Karpas-422 (cell line): ENCODE measurements around the gene SPRYD7. TPM values are rescaled to one million over a fixed set of nuclear protein-coding genes. Genes with fewer than 3 reads are reported as not detected.
A peak's percentile ranks its signal among the peaks of the same experiment; 100 is the strongest.
"Not testable (repeated sequence)": the region's sequence is repeated elsewhere in the genome, so short reads cannot be mapped to it uniquely, and the experiment has no call there.

Source experiments
- DNase-seq: peaks from one replicate; pipeline ENCODE4 v3.0.0-alpha.2; 2015
- H2AFZ ChIP-seq: fragments of 200-600 bp; sonication (generic); 2 replicates; pipeline ENCODE4 v1.6.1; 2014; ENCODE audit warnings: antibody characterized with exemption, low read length, mixed read lengths
- H3K27ac ChIP-seq: fragments of 200-600 bp; sonication (generic); 2 replicates; pipeline ENCODE4 v1.5.1; 2014; ENCODE audit warnings: mild to moderate bottlenecking, low read length, moderate library complexity
- H3K27me3 ChIP-seq: fragments of 200-600 bp; sonication (generic); 2 replicates; pipeline ENCODE4 v1.6.1; 2014; ENCODE audit warnings: low read length, mixed read lengths
- H3K36me3 ChIP-seq: fragments of 200-600 bp; sonication (generic); 2 replicates; pipeline ENCODE4 v1.6.1; 2014; ENCODE audit warnings: low read length, mixed read lengths; ENCODE audit not compliant: insufficient read depth
- H3K4me1 ChIP-seq: fragments of 200-600 bp; sonication (generic); 2 replicates; pipeline ENCODE4 v1.6.1; 2014; ENCODE audit warnings: mild to moderate bottlenecking, low read length, mixed read lengths
- H3K4me2 ChIP-seq: fragments of 200-600 bp; sonication (generic); 2 replicates; pipeline ENCODE4 v1.6.1; 2014; ENCODE audit warnings: low read length, low read depth, mild to moderate bottlenecking; ENCODE audit not compliant: poor library complexity, severe bottlenecking
- H3K4me3 ChIP-seq: fragments of 200-600 bp; sonication (generic); 2 replicates; pipeline ENCODE4 v1.5.1; 2014; ENCODE audit warnings: mild to moderate bottlenecking, antibody characterized with exemption, low read length, mixed read lengths
- H3K79me2 ChIP-seq: fragments of 200-600 bp; sonication (generic); 2 replicates; pipeline ENCODE4 v1.6.1; 2014; ENCODE audit warnings: mild to moderate bottlenecking, low read length, mixed read lengths
- H3K9ac ChIP-seq: fragments of 200-600 bp; sonication (generic); 2 replicates; pipeline ENCODE4 v1.6.0; 2014; ENCODE audit warnings: low read length
- H3K9me2 ChIP-seq: fragments of 200-600 bp; sonication (generic), shearing (Covaris generic); replicated peaks from 2 replicates; pipeline ENCODE4 v1.6.0; 2014; ENCODE audit warnings: mild to moderate bottlenecking, low read length, moderate library complexity; ENCODE audit not compliant: insufficient read depth
- H3K9me3 ChIP-seq: fragments of 300-700, 200-600 bp; sonication (generic); 2 replicates; pipeline ENCODE4 v1.6.1; 2014; ENCODE audit warnings: low read length, mixed read lengths
- H4K20me1 ChIP-seq: fragments of 200-600 bp; sonication (generic); 2 replicates; pipeline ENCODE4 v1.6.1; 2014; ENCODE audit warnings: mild to moderate bottlenecking, antibody characterized with exemption, low read length, low read depth; ENCODE audit not compliant: insufficient read depth
- total RNA-seq: library from RNA; depleted of rRNA; stranded (reverse); fragments of >200 nt; shearing (Covaris generic); gene quantifications from 2 replicates; pipeline ENCODE4 v1.2.3, GENCODE V29; 2014; ENCODE audit warnings: low replicate concordance

The SPRYD7 gene
- total RNA-seq, 1 experiment from 2014 or later = 14.1 TPM

DNA sequence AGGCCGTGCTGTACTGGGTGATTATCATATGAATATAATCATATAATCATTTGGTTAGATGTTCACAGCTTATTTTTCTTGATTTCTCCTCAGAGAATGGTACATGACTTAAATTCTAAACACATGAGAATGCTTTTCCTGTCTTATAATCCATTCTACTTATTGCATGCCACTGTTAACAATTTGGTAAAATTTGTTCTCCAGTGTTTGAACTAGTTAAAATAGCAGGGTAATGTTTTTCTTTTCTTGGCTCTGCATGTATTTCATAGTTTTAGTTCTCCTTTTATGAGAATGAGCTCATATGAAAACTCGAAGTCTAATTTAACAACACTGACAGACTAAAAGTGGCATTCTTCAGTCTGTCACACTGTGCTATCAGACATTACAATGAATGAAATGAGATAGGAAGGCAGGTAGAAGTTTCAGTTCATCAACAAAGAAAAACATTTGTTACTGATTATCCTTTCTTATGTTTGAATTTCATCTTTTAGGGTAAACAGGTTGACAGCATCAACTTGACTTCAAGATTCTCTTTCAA, 10.2 kb downstream of the SPRYD7 start:
- no peaks in the 10 kb centered on the region for H4K20me1 ChIP-seq
- H3K27me3 ChIP-seq = no peaks in the 10 kb centered on the region
- no peaks in the 10 kb centered on the region for H3K79me2 ChIP-seq
- H3K4me1 ChIP-seq = peaks cover 14% of the 10 kb centered on the region
- H2AFZ ChIP-seq = no peak overlapping the region
- peak overlapping the region; percentile 22 for H3K27ac ChIP-seq
- H3K9me3 ChIP-seq = no peaks in the 10 kb centered on the region
- no peak overlapping the region for H3K9ac ChIP-seq
- H3K9me2 ChIP-seq = no peaks in the 10 kb centered on the region
- peak overlapping the region; percentile 2 for H3K4me2 ChIP-seq
- no peak overlapping the region for H3K4me3 ChIP-seq
- DNase-seq = peak; percentile 52
- peaks cover 12% of the 10 kb centered on the region for H3K36me3 ChIP-seq

DNA sequence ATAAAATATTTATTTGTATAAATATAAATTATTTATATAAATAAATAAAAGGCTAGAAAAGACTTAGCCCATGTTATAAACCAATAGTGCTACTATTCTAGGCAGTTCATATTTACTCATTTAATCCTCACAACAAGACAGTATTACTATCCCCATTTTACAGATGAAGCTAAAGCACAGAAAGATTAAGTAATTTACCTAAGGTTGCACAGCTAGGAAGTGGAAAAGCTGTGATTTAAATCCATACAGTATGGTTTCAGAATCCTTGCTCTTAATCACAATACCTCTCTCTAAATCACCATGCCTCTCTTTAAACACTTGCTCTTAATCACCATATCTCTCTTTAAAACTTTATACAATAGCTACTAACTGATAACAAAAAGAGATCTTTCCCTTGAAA, 13.8 kb downstream of the SPRYD7 start:
- Histone ChIP-seq H2AFZ (no peak overlapping the region), H3K27ac (no peak overlapping the region), H3K4me3 (no peak overlapping the region), H3K9ac (no peak overlapping the region), H3K9me3 (no peaks in the 10 kb centered on the region), H3K4me2 (no peak overlapping the region), H3K4me1 (peaks cover 14% of the 10 kb centered on the region), H4K20me1 (no peaks in the 10 kb centered on the region), H3K9me2 (no peaks in the 10 kb centered on the region), H3K36me3 (peaks cover 8% of the 10 kb centered on the region), H3K79me2 (no peaks in the 10 kb centered on the region), H3K27me3 (no peaks in the 10 kb centered on the region)
- no peak for DNase-seq

DNA sequence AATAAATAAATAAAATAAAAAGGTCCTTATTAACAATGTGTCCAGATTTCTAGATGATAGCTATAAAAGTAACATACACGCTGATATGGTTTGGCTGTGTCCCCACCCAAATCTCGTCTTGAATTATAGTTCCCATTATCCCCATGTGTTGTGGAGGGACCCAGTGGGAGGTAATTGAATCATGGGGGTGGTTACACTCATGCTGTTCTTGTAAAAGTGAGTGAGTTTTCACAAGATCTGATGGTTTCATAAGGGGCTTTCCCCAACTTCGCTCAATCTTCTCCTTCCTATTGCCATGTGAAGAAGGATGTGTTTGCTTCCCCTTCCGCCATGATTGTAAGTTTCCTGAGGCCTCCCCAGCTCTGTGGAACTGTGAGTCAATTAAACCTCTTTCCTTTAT, 15.2 kb downstream of the SPRYD7 start:
- not testable (repeated sequence) for H3K4me1 ChIP-seq, H2AFZ ChIP-seq, H3K27ac ChIP-seq, H3K27me3 ChIP-seq, H3K9me3 ChIP-seq, H3K4me3 ChIP-seq, H4K20me1 ChIP-seq, H3K9me2 ChIP-seq, H3K9ac ChIP-seq, H3K79me2 ChIP-seq, H3K4me2 ChIP-seq
- peaks cover 11% of the 10 kb centered on the region for H3K36me3 ChIP-seq
- peak; percentile 16 for DNase-seq

DNA sequence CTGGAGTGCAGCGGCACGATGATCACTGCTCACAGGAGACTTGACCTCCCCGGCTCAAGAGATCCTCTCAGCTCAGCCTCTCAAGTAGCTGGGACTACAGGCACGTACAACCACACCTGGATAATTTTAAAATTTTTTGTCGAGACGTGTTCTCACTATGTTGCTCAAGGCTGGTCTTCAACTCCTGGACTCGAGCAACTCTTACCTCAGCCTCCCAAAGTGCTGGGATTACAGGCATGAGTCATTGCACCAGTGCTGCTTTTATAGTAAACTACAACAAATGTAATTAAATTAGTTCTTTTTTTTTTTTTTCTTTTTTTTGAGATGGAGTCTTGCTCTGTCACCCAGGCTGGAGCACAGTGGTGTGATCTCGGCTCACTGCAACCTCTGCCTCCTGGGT, 18.0 kb downstream of the SPRYD7 start:
- H3K9me3 ChIP-seq, H3K4me3 ChIP-seq, H4K20me1 ChIP-seq, H3K4me2 ChIP-seq, H3K4me1 ChIP-seq, H3K9ac ChIP-seq, H3K27ac ChIP-seq, H3K9me2 ChIP-seq, H3K79me2 ChIP-seq, H3K27me3 ChIP-seq, H2AFZ ChIP-seq: not testable (repeated sequence)
- H3K36me3 ChIP-seq = peaks cover 11% of the 10 kb centered on the region
- peak; percentile 17 for DNase-seq

DNA sequence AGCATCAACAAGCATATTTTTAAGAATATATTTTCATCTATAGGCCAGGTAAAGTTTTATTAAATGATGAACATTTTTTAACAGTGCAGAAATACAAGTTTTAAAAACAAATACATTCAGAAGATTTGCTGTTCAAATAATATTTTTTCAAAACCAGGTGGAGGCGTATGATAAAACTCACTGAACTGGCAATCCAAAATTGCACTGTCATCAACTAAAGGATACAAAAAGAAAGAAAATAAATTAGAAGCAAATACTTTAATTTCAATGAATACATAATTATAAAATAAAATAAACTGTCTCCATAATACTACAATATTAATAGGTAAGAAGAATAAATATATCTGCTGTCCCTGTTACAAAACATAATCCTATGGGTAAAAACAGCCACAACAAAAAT, 21.2 kb downstream of the SPRYD7 start:
- H3K9ac ChIP-seq = no peak overlapping the region
- no peak for DNase-seq

DNA sequence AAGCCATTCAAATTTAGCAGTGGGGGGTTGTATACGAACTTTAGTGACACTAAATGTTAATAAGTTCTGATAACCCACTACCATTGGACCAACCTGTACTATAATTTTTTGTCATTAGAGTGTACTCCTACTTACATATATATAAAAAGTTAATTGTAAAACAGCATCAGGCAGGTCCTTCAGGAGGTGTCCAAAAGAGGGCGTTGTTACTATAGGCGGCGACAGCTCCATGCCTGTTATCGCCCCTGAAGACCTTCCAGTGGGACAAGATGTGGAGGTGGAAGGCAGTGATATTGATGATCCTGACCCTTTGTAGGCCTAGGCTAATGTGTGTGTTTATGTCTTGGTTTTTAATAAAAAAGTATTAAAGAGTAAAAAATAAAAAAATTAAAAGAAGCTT, 27.5 kb downstream of the SPRYD7 start:
- Histone ChIP-seq H3K27ac (no peak overlapping the region), H3K27me3 (no peaks in the 10 kb centered on the region), H3K4me2 (no peak overlapping the region), H3K4me3 (no peak overlapping the region), H3K4me1 (no peaks in the 10 kb centered on the region), H4K20me1 (no peaks in the 10 kb centered on the region), H2AFZ (no peak overlapping the region), H3K9ac (no peak overlapping the region), H3K79me2 (no peaks in the 10 kb centered on the region), H3K36me3 (no peaks in the 10 kb centered on the region), H3K9me2 (no peaks in the 10 kb centered on the region), H3K9me3 (no peaks in the 10 kb centered on the region)
- DNase-seq = peak; percentile 50

More for the DNA sequence above, 21.2 kb downstream of the SPRYD7 start:
- H4K20me1 ChIP-seq = no peaks in the 10 kb centered on the region
- no peak overlapping the region for H2AFZ ChIP-seq
- no peaks in the 10 kb centered on the region for H3K27me3 ChIP-seq
- 0 out of 2 replicates have a peak, but pooled peaks cover 3% of the 10 kb centered on the region for H3K36me3 ChIP-seq
- H3K9me2 ChIP-seq = no peaks in the 10 kb centered on the region
- H3K9me3 ChIP-seq = no peaks in the 10 kb centered on the region
- no peak overlapping the region for H3K4me2 ChIP-seq
- no peak overlapping the region for H3K4me3 ChIP-seq
- no peaks in the 10 kb centered on the region for H3K79me2 ChIP-seq
- no peaks in the 10 kb centered on the region for H3K4me1 ChIP-seq
- H3K27ac ChIP-seq = no peak overlapping the region

DNA sequence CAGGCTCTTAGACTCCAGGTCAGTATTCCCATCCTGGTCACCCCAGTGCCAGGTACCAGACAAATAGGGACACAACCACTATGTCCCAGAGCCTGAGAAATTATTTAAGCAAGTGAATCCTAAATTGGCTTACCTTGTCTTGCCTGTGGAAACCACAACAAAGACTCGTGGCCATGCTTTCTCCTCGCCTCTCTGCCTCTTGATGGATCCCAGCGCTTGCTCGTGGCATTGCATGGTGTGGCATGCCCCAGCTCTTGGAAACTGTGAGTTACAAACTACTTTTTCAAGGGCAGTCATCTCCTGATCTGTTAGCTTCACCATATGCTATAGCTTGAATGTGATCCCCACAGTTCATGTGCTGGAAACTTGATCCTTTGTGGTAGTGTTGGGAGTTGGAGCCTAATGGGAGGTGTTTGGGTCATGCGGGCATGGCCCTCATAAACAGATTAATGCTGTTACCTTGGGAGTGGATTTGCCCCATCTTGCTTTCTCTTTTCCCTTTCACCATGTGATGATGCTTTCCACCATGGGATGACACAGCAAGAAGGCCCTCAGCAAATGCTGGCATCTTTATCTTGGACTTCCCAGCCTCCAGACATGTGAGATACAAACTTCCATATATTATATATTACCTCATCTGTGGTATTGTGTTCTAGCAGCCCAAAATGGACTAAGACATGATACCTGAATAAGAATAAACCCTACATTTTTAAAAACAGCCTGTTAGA, 31.2 kb downstream of the SPRYD7 start:
- no peak overlapping the region for H3K4me3 ChIP-seq
- no peak overlapping the region for H3K27ac ChIP-seq
- H3K9me2 ChIP-seq = no peaks in the 10 kb centered on the region
- H3K4me2 ChIP-seq = no peak overlapping the region
- H3K36me3 ChIP-seq = no peaks in the 10 kb centered on the region
- H3K4me1 ChIP-seq = no peaks in the 10 kb centered on the region
- H4K20me1 ChIP-seq = no peaks in the 10 kb centered on the region
- H2AFZ ChIP-seq = peak overlapping the region; percentile 54; the same call in 1 of the 2 replicates
- DNase-seq = no peak
- H3K27me3 ChIP-seq = no peaks in the 10 kb centered on the region
- no peaks in the 10 kb centered on the region for H3K9me3 ChIP-seq
- no peaks in the 10 kb centered on the region for H3K79me2 ChIP-seq
- H3K9ac ChIP-seq = no peak overlapping the region

DNA sequence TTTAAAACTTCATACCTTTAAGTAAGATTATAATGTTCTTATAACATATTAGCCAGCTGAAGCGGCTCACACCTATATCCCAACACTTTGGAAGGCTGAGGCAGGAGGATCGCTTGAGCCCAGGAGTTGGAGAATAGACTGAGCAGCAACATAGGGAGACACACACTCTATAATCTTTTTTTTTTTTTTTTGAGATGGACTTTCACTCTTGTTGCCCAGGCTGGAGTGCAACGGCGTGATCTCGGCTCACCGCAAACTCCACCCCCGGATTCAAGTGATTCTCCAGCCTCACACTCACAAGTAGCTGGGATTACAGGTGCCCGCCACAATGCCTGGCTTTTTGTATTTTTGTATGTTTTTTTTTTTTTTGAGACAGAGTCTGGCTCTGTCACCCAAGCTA, 37.3 kb downstream of the SPRYD7 start:
- Histone ChIP-seq H3K79me2 (no peaks in the 10 kb centered on the region), H3K4me2 (no peak overlapping the region), H3K9me2 (no peaks in the 10 kb centered on the region), H3K4me1 (no peaks in the 10 kb centered on the region), H3K36me3 (no peaks in the 10 kb centered on the region), H3K4me3 (no peak overlapping the region), H4K20me1 (no peaks in the 10 kb centered on the region), H3K27ac (no peak overlapping the region), H3K27me3 (no peaks in the 10 kb centered on the region), H3K9ac (no peak overlapping the region), H3K9me3 (no peaks in the 10 kb centered on the region), H2AFZ (no peak overlapping the region)
- no peak for DNase-seq
